Stimulated activated CD4-positive, alpha-beta T cell treated with anti-CD3 and anti-CD28 coated beads, Interleukin-2, amount 100 ng/mL, for 24 hours (primary cell): ENCODE measurements around the gene NEUROG1.

Experiments used
- DNase-seq, 2 donors: peaks; one replicate each; pipeline ENCODE4 v3.0.0-alpha.2; 2020

Gene NEUROG1

GRCh38 chr5:135491552-135492318, 44.0 kb downstream of the NEUROG1 start:
- no peak for DNase-seq

DNA sequence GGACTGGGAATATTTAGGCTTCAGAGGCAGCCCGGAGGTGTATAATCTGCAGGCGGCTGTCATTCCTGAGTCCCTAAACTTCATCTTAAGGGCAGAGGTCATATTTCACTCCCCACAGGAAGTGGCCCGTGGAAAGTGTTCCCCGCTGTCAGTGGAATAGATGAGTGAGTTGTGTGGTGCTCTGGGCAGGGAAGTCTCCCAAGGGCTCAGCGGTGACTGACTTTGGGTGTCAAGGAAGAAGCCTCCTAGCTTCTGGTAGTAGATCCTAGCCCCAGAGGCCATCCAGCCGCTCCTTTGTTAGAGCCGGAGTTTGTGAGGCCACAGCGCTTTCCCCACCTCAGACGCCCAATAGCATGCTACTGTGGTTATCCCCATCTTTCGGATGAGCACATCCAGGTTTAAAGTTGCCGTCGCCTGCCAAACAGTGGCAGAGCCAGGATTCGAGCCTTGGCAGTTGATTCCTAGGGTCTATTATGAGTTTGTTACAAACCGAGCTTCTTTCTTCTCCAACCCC, 44.7 kb downstream of the NEUROG1 start:
- DNase-seq = no peak

DNA sequence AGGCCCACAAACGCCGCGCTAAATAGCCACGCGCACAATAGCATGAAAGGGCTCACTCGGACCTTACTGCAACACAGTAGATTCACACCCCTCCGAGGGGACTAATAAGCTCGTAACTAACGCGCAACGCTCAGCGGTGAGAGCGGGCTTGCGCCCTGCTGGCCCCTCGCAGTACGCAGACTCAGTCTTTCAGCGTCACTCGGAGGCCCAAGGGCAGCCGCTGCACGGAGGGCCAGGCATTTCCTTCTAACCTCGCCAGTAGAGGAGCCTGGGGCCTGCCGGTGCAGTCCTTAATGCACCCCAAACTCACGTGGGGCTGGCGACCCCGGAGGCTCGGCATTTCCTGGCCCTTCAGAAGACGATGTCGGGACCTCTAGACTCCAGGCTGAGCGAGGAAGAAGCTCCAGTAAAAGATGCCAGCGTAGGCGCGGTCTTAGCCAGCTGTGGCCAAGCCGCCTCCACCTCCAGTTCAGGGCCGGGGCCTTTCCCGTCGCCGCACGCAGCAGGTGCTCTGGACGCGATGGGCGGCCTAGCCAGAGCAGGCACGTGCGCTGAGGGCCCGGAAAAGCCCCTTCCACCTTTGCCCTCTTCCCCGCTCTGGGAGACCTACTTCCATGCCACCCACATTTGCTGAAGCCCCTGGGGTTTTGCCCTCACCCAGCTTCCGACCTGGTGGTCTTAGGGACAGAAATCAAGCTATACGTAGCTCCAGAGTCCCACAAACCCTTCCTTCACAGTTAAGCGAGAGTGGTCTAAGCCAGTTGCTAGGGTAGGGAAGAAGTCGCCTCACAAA, 45.3 kb downstream of the NEUROG1 start:
- no peak for DNase-seq

DNA sequence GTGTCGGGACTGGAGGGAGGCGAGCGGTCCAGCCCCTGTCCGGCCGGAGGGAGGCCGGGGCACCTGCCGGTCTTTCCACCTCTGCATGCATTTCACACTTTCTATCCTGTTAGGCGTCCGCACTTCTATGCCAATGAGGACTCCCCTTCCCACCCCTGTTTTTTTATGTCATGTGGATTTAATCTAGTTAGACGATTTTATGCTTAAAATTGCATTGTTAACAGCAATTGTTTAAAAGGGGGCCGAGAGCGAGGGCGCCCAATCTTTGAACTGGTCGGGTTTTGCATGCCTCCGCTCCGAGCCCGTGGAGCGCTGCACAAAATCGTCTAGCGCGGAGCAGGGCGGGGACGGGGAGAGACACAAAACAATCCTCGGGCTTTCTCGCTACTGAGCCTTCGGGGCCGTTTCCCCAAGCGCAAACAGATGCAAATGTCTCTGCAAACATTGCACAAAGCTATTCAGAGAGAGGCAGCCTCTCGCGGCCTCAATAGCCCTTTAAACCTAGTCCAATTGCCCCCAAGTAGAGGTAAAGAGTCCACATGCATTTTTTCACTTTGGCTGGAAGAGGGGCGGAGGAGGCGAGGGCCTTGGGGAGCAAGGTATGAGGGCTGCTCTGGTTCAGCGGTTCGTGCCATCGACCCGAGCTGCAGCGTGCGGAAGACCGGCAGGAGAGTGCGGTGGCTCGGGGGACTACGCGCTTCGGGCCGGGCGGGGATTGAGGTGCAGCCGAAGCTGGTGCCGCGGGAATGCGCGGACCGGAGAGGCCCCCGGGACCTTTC, 46.1 kb downstream of the NEUROG1 start:
- no peak for DNase-seq

DNA sequence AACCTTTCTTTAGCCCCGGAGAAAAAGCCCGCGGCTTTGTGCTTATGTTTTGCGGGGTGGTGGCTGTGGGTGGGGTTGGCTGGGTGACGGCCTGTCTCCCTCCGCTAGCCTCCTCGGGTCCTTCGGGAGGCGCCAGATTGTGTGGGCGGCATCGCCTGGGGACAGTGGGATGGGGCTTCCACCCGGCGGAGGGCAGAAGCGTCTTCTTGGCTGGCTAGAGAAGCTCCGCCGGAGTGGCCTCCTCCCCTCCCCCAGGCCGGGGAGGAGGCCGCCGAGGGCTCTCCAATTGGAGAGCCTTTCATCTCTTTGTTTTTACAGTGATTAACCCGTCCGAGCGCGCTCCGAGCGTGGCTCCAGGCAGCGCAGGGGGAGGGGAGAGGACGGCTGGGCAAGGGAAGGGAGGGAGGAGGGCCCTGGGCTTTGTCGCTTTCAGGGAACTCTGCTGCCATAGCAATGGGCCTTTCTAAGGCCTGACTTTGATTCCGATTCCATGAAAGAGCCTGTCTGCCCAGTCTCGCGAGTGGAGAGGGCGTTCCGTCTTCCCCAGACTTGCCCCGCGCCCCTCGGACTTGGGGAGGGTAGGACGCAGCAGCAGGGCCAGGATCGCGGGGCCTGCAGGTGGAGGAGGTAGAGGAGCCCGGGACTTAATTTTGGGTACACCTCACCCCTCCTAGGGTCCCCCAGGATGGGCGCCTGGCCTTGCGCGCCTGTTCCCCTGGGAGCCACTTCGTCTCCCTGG, 46.9 kb downstream of the NEUROG1 start:
- no peak for DNase-seq

- no peak for DNase-seq
Observed at GRCh38 chr5:135487839-135488514, 47.8 kb downstream of the NEUROG1 start.

- DNase-seq = no peak
Observed at GRCh38 chr5:135487037-135487395, 48.7 kb downstream of the NEUROG1 start.

DNA sequence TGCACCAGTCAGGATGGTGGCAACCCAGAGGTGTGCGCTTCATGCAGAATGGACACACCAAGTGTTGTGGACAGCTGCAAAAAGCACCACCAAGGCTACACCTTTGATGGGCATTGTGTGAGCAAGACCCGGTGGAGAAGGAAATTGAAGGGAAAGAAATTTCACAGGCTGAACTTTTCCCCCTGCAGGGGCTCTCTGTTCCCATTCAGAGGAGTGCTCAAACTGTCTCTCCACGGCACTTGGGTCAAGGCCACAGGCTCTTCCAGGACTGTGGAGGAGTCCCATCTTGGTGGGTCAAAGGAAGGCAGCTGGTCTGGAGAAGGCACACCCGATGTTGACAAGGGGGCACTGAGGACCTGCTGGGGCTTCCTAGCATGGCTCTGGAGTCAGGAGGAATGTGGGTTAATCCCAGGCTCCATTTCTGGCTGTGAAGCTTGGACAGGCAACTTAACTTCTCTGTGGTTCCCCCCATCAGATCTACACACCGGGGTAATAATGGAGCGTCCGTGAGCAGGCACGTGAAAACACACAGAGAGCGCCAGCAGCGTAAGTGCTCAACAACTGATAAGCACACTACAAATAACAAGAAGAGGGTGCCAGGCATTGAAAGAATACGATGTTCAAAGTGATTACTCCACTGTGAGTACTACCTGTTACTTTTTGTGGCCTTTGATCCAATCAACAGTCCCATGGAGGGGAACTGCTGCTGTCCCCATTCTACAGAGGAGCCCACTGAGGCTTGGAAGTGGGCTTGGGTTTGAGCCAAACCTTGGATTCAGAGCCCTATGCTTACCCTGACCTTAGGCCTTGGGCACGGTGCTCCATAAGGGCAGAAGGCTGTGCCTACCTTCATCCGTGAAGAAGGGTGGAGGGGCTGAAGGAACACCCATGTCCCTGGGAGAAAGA, 49.4 kb downstream of the NEUROG1 start:
- DNase-seq = no peak

- no peak for DNase-seq
Observed at GRCh38 chr5:135484674-135485086, 51.1 kb downstream of the NEUROG1 start.
